HG02943 (cell line): ENCODE results near the gene CFAP20.

Experiments used
- ATAC-seq: cut with Tn5 transposase; IDR thresholded peaks from one replicate; pipeline ENCODE4 v1.9.1; 2021; ENCODE audit warnings: mild to moderate bottlenecking, low read depth, moderate library complexity; ENCODE audit not compliant: unreplicated experiment

CFAP20 gene

DNA sequence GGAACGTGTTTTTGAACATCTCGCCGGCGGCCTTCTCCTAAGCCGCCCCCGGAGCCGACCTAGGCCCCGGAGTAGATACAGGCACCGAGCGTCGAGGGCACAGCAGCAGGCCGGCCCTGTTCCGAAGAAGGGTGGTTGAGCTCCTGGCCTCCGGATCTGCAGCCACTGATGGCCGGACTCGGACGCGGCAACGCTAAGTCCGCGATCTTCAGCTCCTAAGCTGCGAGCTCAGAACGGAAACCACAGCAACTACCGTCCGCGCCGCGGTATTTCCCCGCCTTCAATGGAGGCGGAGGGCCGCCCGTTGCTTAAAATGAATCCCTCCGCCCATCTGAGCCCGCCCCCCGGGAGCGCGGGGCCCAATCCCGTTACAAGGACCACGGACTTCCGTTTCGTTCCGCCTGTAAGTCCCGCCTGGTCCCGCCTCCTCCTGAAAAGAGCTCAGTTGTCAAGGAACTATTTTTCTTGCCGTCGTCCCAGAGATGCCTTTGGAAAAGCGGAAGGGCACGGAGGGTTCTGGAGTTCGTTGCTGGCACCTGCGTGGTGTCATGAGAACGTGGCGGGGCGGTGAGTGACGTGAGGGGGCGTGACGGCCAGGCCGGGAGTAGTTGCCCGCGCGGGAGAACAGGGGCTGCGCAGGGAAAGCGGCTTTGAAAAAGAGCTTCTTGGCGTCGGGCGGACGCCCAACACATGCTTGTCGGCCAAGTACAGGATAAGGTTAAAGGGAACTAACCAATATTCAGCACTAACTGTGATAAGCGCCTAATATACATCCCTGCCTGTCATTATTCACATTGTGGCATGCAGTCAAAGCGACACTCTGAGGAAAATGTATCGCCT is at the start of gene CFAP20:
CFAP20 (minus strand) TSS at position 285 of the 840 bp plus-strand sequence; CDS start at position 19, 266 bp downstream.
- ATAC-seq = peak; percentile 73

DNA sequence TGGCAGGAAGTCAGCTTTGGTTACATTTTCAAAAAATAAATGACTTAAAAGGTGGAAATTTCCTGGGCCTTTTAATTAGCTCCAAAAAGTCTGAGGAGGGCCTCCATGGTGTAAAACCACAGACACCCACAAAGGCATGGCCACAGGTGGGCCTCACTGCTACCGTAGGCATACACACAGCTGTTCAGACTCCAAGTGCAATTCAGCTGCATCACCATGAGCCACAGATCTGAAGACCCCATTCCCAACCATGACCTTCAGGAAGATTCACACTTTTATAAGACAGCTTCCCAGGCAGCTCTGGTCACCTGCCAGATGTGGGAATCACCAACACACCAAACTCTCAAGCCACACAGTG is 48.2 kb upstream of the CFAP20 start:
- no peak for ATAC-seq

DNA sequence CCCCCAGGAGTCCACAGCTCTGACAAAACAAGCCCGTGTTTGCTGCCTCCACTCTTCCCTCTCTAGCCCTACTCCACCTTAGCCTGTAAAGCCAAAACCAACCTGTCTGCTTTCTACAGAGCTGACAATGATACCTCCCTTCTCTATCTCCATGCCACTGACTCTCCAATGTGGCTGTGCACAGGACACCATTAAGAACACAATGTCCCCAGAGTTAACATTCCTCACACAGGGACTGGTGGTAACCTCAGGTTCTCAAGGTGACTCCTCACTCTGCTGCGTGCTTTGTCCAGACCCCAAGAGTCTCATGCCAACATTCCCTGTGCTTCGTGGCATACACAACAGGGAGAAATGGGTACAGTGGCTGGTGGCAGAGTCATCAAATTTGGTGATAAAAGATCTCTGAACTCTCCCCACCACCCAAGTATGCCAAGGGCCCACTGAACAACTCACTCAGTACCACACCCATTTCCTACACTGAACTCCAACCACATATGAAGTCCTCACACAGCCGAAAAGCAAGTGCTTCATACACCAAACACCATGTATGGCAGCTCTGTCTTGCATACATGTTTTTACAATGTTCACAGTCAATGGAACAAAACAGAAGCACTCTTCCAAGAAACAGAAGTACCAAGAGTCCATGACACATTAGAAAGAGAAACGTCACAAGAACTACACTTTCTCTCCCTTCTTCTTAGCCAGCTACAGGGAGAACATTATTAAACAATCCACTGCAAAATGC is 47.6 kb upstream of the CFAP20 start:
- ATAC-seq = no peak

DNA sequence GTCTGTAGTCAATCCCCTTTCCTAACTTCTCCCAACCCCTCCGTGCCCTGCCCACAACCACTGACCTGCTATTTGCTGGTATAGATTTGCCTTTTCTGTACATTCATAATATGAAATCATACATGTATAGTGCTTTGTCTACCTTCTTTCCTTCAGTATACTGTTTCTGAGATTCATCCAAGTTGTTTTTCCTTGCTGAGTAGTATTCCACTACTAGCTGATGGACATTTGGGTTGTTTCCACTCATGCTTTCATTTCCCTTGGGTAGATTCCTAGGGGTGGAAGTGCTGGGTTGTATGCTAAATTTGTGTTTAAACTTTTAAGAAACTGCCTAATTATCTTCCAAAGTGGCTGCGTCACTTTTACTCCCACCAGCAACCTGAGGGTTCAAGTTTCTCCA is 41.0 kb upstream of the CFAP20 start:
- ATAC-seq = no peak

DNA sequence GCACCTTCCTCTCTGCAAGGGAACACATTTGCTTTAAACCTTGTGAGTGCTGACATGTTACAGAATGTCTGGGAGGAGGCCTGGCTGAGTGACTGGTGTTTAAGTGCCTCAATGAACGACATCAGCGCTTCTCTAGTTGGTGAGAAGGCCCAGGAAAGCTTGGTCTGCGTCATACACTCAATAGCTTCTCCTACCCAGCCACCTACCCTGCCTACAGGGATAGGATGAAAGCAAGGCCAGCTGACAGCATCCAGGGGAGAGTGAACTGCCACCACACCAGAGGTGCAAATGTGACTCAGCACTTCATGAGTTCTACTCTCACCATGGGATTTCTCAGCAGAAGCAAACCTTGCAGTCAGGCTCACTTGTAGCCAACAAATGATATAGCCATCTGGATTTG is 31.7 kb upstream of the CFAP20 start:
- no peak for ATAC-seq

DNA sequence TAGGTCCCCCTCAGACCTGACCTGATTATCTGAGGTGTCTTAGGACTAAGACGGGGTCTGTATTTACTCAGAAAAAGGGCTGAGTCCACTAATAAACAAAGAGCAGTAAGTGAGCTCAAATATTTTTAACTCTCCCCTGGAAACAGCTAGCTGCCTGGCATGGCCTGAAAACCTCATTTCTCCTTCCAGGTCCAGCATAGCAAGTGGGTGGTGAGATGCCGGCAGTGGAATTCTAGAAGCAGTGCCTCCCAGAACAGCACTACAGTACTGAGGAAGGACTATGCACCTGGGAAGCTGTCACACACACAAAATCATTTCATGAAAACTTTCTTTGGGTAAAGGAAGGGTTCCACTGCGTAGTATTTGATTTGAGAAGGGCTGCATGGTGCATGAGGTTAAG is 29.5 kb upstream of the CFAP20 start:
- no peak for ATAC-seq

DNA sequence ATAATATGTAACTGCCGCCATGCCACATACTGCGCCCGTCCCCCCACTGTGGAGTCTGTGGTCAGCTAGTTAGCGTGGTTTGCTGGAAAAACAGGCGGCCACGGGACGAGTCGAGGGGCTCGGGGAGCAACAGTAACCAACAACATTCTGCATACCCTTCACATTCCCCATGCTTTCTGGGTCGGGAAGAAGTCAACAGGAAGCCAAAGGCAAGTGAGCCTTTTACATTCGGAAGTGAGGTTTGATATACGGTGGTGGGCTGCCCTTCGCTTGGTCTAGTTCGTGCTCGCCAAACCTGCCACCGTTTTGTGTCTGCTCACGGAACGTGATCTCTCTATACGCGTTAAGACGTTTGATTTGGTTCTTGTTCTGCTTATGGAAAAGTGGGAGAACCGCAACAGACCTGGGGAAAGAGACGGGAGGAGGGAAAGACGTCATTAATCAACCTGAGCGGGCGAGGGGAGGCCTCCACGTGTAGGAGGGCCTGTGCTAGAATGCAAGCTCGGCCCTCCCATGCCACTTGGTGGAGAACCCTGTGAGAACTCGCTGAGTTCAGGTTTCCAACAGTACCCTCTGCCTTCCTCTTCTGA is 28.9 kb upstream of the CFAP20 start:
- no peak for ATAC-seq

DNA sequence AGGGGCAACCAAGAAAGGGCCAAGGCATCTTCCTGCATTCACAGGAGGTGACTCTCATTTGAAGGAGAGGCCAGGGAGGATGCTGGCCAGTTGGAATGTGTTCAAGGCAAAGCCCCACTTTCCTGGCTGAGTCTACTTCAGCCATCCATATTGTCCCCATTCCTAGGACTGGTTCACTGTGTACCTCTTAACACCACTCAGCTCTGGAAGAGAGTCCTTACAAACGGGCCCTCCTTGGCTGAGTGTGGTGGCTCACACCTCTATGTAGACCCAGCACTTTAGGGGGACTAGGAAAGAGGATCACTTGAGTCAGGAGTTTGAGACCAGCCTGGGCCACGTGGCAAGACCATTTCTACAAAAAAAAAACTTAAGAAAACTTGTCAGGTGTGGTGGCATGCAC is 28.1 kb upstream of the CFAP20 start:
- ATAC-seq = no peak

DNA sequence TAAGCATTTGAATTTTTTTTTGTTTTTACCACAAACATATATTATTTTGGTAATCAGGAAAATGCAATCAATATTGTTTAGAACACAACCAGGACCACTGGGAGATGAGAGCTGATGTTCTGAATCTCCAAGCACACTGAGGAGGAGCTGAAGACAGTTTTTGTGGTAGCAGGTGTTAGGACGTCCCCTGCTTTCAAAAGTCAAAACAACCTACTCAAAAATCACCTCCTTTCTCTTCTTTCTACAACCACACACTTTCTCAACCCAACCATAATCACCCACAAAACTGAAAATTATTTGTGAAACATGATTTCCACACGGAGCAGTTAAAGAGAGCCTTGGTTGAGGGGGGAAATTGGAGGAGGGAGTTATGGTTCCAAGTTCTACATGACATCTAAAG is 26.7 kb upstream of the CFAP20 start:
- no peak for ATAC-seq

DNA sequence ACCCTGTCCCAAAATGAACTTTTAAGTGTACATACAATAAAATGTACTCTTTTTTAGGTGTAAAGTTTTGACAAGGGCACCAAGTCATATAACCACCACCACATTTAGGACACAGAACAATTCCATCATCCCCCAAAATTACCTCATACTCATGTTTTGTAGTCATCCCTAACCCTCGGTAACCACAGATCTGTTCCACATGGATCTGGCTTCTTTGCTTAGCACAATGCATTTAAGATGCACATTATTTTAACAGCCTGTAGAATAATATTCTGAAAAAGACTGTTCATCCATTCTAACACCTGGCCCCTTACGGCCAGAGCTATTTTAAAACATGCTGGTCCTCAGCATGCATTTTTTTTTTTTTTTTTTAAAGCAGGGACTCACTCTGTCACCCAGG is 25.2 kb upstream of the CFAP20 start:
- ATAC-seq = no peak

DNA sequence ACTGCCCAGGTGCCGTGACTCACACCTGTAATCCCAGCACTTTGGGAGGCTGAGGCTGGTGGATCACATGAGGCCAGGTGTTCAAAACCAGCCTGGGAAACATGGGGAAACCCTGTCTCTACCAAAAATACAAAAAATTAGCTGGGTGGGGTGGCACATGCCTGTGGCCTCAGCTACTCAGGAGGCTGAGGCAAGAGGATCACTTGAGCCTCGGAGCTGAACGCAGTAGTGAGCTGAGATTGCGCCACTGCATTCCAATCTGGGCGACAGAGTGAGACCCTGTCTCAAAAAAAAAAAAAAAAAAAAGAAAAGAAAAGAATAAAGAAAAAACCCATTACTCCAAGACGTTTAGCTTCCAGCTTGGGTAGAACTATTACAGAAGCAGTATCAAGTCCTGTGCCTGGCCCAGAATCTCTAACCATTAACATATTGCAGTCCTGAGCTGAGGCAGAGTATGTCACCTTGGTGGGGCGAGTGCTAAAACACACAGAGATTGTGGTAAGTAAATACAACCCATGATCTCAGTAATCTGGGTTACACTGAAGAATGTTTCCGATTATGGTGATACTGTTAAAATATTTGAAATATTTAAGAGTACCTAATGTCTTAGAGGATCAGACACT is 23.2 kb upstream of the CFAP20 start:
- no peak for ATAC-seq

DNA sequence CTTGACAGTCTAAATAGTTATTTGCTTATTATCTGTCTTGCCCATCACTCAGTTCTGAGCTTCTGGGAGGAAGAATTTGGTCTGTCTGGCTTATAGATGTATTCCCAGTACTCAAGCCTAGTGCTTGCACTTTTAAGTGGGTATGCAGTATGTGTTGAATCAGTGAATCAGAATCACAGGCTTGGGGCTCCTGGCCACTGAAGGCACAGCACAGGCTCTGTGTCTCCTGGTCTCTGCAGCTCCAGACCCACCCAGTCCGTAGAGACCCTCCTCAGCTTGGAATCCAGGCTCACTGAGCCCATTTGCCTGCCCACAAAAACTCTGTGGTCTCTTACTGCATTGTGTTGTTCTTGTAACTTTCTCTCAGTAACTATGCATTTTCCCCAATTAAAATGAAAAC is 19.3 kb upstream of the CFAP20 start:
- no peak for ATAC-seq

DNA sequence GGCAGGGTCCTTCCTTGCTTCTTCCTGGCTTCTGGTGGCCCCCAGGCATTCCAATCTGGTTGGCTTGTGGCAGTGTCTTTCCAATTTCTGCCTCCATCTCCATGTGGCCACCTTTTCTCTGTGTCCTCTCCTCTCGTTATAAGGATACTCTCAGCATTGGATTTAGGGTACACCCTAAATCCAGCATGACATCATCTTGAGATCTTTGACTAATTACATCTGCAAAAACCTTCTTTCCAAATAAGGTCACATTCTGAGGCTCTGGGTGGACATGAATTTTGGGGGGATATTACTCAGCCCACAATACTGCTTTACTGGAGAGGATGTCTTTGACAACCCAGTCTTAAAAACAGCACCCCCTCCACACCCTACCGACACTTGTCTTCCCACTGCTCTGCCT is 18.9 kb upstream of the CFAP20 start:
- no peak for ATAC-seq

DNA sequence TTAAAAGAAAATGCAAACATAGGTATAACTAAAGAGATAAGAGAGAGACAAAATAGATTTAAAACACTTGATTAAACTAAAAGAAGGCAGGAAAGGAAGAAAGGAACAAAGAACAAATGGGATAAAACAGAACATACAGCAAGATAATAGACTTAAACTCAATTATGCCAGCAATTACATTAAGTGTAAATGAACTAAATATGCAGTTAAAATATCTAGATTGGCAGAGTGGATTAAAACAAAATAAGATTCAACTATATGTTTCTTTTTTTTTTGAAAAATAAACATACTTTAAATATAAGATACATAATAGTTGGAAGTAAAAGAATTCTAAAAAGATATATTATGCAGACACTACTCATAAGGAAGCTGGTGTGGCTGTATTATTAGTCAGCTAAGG is 9.7 kb upstream of the CFAP20 start:
- ATAC-seq = no peak

DNA sequence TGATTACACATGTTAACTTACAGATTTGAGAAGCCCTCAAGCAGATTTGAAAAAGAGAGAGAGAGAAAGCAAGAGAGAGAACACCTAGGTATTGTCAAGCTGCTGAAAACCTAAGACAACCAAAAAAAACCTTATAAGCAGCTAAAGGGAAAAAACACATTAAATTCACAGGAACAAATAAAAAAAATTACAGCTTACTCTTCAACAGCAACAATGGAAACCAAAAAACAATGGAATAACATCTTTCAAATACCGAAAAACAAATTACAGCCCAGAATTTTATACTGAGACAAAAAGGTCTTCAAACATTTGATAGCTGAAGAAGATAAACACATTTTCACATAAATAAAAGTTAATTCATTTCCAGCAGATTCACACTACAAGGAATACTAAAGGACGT is 8.4 kb upstream of the CFAP20 start:
- no peak for ATAC-seq

DNA sequence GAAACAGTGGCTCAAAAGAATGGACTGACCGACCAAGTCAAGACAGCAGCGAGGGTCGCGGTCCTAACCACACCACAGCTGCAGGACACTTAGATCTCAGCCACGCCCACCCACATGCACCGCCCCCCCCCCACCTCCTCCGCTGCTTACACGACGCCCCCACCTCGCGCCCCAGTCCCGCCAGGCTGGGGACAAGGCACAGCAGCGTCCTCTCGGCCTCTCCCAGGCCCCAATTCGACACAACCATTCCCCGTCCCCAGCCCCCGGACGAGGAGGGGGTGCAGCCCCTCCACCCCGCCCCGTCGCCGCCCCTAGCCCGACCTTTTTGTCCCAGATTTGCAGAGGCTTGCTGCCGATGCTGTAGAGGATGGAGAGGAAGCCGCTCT is 477 bp downstream of the CFAP20 start:
- ATAC-seq = peak; percentile 10

DNA sequence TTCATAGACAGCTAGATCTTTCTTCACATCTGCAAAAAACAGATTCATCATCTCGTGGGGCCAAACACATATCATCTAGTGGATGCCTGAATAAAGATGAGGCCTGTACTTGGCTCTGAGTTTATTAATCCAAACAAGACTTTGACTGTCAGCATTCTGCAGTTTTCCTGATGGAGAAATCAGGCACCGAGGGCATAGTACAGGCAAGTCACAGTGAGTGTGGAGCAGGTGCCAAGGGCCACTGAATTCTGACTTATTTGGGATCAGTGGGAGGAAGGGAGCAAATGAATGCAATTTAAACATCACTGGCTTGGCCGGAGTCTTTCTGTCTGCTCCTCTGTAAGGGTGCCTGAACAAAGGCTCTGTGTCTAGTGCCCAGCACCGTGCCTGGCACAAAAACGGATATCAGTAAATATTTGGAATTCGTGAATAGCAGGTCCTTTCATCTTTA is 975 bp downstream of the CFAP20 start:
- no peak for ATAC-seq

DNA sequence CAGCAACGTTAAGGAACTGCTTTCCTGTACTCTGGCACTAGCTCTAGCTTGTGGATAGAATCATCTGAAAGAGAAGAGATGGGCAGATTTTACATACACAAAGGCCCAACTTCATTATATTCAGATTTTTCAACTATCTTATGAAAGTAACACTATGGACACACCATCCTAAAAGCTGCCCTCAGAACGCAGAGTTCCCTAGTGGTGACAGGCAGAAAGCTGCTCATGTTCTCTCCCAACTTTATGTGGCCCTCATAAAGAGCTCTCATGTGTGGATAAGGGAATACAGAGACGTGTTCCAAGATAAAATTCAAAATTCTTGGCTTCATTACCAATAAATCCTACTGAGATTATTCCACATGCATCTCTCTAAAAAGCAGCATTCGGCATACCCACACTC is 1.5 kb downstream of the CFAP20 start:
- ATAC-seq = no peak

DNA sequence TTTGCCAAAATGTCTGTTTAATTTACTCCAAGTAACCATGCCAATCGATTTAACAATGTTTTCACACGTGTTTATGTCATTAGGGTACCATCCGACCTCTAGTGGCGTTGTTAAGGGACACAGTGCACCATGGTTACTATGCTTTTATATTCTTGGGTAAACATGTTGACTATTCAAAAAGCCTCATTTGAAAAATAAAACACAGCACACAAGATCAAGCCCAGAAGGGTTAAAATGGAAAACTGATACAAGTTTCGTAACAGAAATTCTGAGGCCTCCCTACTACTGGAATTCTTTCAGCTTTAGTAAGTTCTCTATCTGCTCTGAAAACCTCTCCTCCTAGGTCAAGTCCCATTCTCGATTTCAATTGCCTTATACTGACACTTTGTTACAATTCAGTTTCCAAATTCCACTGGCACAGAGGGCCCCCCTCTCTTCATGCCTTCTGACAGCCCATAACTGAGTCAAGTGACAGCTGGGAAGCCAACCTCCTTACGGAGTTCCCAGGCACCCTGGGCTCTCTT is 2.1 kb downstream of the CFAP20 start:
- no peak for ATAC-seq

DNA sequence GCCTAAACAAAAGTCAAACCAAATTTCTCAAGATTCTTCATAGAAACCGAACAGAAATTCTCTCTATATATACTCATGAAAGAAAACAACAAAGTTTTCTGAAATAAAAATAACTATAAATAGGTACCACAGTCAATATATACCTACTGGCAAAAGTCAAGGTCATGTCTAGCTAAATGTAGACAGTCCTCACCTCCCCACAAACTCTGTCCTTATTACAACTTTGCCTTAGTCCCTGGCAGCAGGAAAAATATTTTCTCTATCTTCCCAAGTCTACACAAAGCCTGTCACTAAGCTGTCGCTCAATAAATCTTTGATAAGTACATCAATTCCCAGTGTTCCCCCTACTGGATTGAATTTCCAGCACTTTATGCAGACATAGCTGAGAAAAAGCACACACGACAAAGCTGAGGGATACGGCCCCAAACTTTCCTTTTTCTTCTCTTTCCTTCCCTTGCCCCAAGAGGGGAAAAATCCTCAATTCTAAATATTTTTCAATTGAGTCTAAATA is 2.7 kb downstream of the CFAP20 start:
- no peak for ATAC-seq
